ENCODE data around the gene HCN2. TPM values are rescaled to one million over a fixed set of nuclear protein-coding genes. Genes with fewer than 3 reads are reported as not detected.

Gene HCN2
- total and polyA plus RNA-seq, 9 of the 15 experiments (the other 6 are each of a cell fraction or from before 2014, with no cell fraction given) = 0.29 to 4.2 (median 0.82) TPM; not detected in 2

GRCh38 chr19:643736-644135 is 54.1 kb downstream of the HCN2 start:
- TF ChIP-seq POLR2G (IDR thresholded peaks at IDR 0.05; ENCODE audit: low read depth, low read length) (peak; percentile 49; the same call in 1 of the 2 replicates), ZBTB7A (IDR thresholded peaks at IDR 0.05; ENCODE audit: borderline replicate concordance, control insufficient read depth, low read depth, low read length) (peak; percentile 13; the same call in 1 of the 2 replicates), GTF2F1 (IDR thresholded peaks at IDR 0.05; ENCODE audit: low read depth, low read length) (no peak), ZNF134 (CRISPR knock-in tag; conservative IDR thresholded peaks at IDR 0.05) (no peak)
- no peak overlapping the region for H3K9ac ChIP-seq (ENCODE audit: insufficient read depth in 1 of 2, low read depth in 2 of 2, low read length in 2 of 2)
- BruUV-seq (replicated peaks) = no TSS peak
- H3K4me3 ChIP-seq = no peak overlapping the region
- 84% methylated on average over 3 of the region's 24 CpGs for WGBS (ENCODE audit: insufficient coverage, low coverage, missing lambda C conversion rate)
- no peaks in the 10 kb centered on the region for H3K9me3 ChIP-seq (replicated peaks; ENCODE audit: control insufficient read depth, insufficient read depth, low read depth, low read length)
- no peaks in the 10 kb centered on the region for H3K79me2 ChIP-seq (ENCODE audit: control insufficient read depth, insufficient read depth, low read length)
- FAIRE-seq (no peak), ATAC-seq (no peak), DNase-seq (ENCODE audit: extremely low read depth in 1 of 4, low spot score in 3 of 4) (no peak)
- in situ Hi-C loops (cut with MboI) (no loop called here), intact Hi-C loops (cut with micrococcal nuclease) (no loop called here)
- POLR2A ChIA-PET = no interaction called here
- H2AFZ ChIP-seq (ENCODE audit: low read depth, low read length) = no peak overlapping the region
- peaks cover 40% of the 10 kb centered on the region; the same call in 1 of the 3 replicates for H3K36me3 ChIP-seq (ENCODE audit: control insufficient read depth, insufficient read depth, low read length)
- no peak overlapping the region for H3K27ac ChIP-seq (ENCODE audit: extremely low read depth, low read depth, low read length)
- CTCF ChIA-PET (ENCODE audit: low intra/inter-chr PET ratio) = no interaction called here
- no peaks in the 10 kb centered on the region for H4K20me1 ChIP-seq (replicated peaks; ENCODE audit: control insufficient read depth, insufficient read depth, low read length)
- no peaks in the 10 kb centered on the region for H3K27me3 ChIP-seq (ENCODE audit: control insufficient read depth in 2 of 2, insufficient read depth in 2 of 2, low read length in 2 of 2)
- H3K9me1 ChIP-seq (ENCODE audit: control insufficient read depth, insufficient read depth, low read length) = no peaks in the 10 kb centered on the region
- peaks cover 4 to 58% of the 10 kb centered on the region in 2 experiments; a peak in 4 of 5 replicates for H3K4me1 ChIP-seq (replicated peaks in 1 of 2; ENCODE audit: control insufficient read depth in 2 of 2, insufficient read depth in 2 of 2, low read length in 2 of 2)
- no peak overlapping the region for H3K4me2 ChIP-seq (ENCODE audit: insufficient read depth, low read length)

- in situ Hi-C loops (cut with MboI) = no loop called here
Measured at GRCh38 chr19:644363-644762, 54.7 kb downstream of the HCN2 start.

More at GRCh38 chr19:644363-644762, 54.7 kb downstream of the HCN2 start:
- POLR2A ChIA-PET = no interaction called here
- H3K27me3 ChIP-seq (ENCODE audit: control insufficient read depth in 2 of 2, insufficient read depth in 2 of 2, low read length in 2 of 2) = no peaks in the 10 kb centered on the region
- DNase-seq (ENCODE audit: extremely low read depth in 1 of 4, low spot score in 3 of 4) (no peak), FAIRE-seq (no peak), ATAC-seq (no peak)
- no peak overlapping the region for H3K4me3 ChIP-seq
- H3K9ac ChIP-seq (ENCODE audit: insufficient read depth in 1 of 2, low read depth in 2 of 2, low read length in 2 of 2) = no peak overlapping the region
- no peaks in the 10 kb centered on the region for H4K20me1 ChIP-seq (replicated peaks; ENCODE audit: control insufficient read depth, insufficient read depth, low read length)
- H2AFZ ChIP-seq (ENCODE audit: low read depth, low read length) = no peak overlapping the region
- peaks cover 46% of the 10 kb centered on the region; the same call in 1 of the 3 replicates for H3K36me3 ChIP-seq (ENCODE audit: control insufficient read depth, insufficient read depth, low read length)
- H3K9me3 ChIP-seq (replicated peaks; ENCODE audit: control insufficient read depth, insufficient read depth, low read depth, low read length) = no peaks in the 10 kb centered on the region
- intact Hi-C loops (cut with micrococcal nuclease) = no loop called here
- H3K27ac ChIP-seq (ENCODE audit: extremely low read depth, low read depth, low read length) = no peak overlapping the region
- no peaks in the 10 kb centered on the region for H3K9me1 ChIP-seq (ENCODE audit: control insufficient read depth, insufficient read depth, low read length)
- TF ChIP-seq PHF8 (IDR thresholded peaks at IDR 0.05; ENCODE audit: borderline replicate concordance, low read length) = no peak
- peak; percentile 14 for TF ChIP-seq POLR2G (IDR thresholded peaks at IDR 0.05; ENCODE audit: low read depth, low read length)
- CTCF ChIA-PET (ENCODE audit: low intra/inter-chr PET ratio) = no interaction called here
- 78% methylated on average over 17 of the region's 28 CpGs for WGBS (ENCODE audit: insufficient coverage, low coverage, missing lambda C conversion rate)
- no peaks in the 10 kb centered on the region for H3K79me2 ChIP-seq (ENCODE audit: control insufficient read depth, insufficient read depth, low read length)
- no TSS peak for BruUV-seq (replicated peaks)
- peaks cover 0 to 52% of the 10 kb centered on the region in 2 experiments; a peak in 2 of 5 replicates for H3K4me1 ChIP-seq (replicated peaks in 1 of 2; ENCODE audit: control insufficient read depth in 2 of 2, insufficient read depth in 2 of 2, low read length in 2 of 2)
- H3K4me2 ChIP-seq (ENCODE audit: insufficient read depth, low read length) = no peak overlapping the region
